HCT116 (cell line): ENCODE data around the gene LIG1. TPM values are rescaled to one million over a fixed set of nuclear protein-coding genes. Genes with fewer than 3 reads are reported as not detected.
"Not testable (repeated sequence)": the region's sequence is repeated elsewhere in the genome, so short reads cannot be mapped to it uniquely, and the experiment has no call there.

Experiments used
- ATAC-seq: fragments of 200-7000 bp; cut with Tn5 transposase; 2 replicates; pipeline ENCODE4 v1.9.1; 2020; ENCODE audit warnings: mild to moderate bottlenecking, moderate library complexity
- BruUV-seq: library from RNA; stranded (reverse); fragments of 400-500 nt; replicated peaks from 2 replicates; lab custom pipeline; 2021; lab: Mats Ljungman, UMichigan
- CTCF ChIA-PET: fragments of 300-600 bp; sonication (Branson Sonifier 250); formaldehyde crosslinking; loops from one replicate; lab custom pipeline; 2021; ENCODE audit warnings: antibody characterized with exemption; lab: Charles Lee
- POLR2A ChIA-PET: fragments of 300-600, 350-600 bp; sonication (Branson Sonifier 250); formaldehyde crosslinking; loops from one replicate; lab custom pipeline; 2021; ENCODE audit warnings: antibody characterized with exemption; lab: Charles Lee
- RAD21 ChIA-PET, 2 experiments: fragments of 300-600 bp; sonication (Branson Sonifier 250); formaldehyde crosslinking; loops; one replicate each; lab custom pipeline; 2023; ENCODE audit warnings: low total read pairs in 2 of 2; ENCODE audit not compliant: uncharacterized antibody in 2 of 2, unreplicated experiment in 2 of 2, low non-redundant PET in 1 of 2; lab: Charles Lee
- DNase-seq: peaks from one replicate; pipeline ENCODE4 v3.0.0-alpha.2; 2010; ENCODE audit warnings: low read depth, low spot score
- H2AFZ ChIP-seq: fragments of 200-600 bp; shearing (Covaris generic), sonication (generic); 2 replicates; pipeline ENCODE4 v1.6.1; 2017; ENCODE audit warnings: low read depth, mixed run types, mixed read lengths, antibody characterized with exemption, low read length; ENCODE audit not compliant: poor library complexity, severe bottlenecking
- H3K27ac ChIP-seq: 2 replicates; pipeline ENCODE4 v1.5.1; 2012; ENCODE audit warnings: low read depth, low read length
- H3K27me3 ChIP-seq: fragments of 200-600 bp; sonication (generic); 2 replicates; pipeline ENCODE4 v1.6.1; 2016; ENCODE audit warnings: mixed run types, low read length, mixed read lengths; ENCODE audit not compliant: insufficient read depth
- H3K36me3 ChIP-seq, 2 experiments: fragments of 200-500 bp in 1 of 2; fragments of 200-600 bp in 1 of 2; sonication (Bioruptor generic) in 1 of 2; sonication (generic) in 1 of 2; 2 replicates each; pipeline versions ENCODE4 v1.5.1 to v1.6.1; 2014 to 2016; ENCODE audit warnings: low read length in 2 of 2, inconsistent platforms in 1 of 2, mixed read lengths in 1 of 2, mixed run types in 1 of 2; ENCODE audit not compliant: insufficient read depth in 2 of 2, control insufficient read depth in 1 of 2
- H3K4me1 ChIP-seq, 2 experiments: fragments of 200-600 bp in 1 of 2; sonication (generic) in 1 of 2; 2 replicates each; pipeline versions ENCODE4 v1.5.1 to v1.6.1; 2012 to 2017; ENCODE audit warnings: low read length in 2 of 2, inconsistent platforms in 1 of 2, mild to moderate bottlenecking in 1 of 2, mixed read lengths in 1 of 2, mixed run types in 1 of 2, moderate library complexity in 1 of 2; ENCODE audit not compliant: insufficient read depth in 2 of 2, control insufficient read depth in 1 of 2
- H3K4me2 ChIP-seq: fragments of 200-600 bp; sonication (generic); 2 replicates; pipeline ENCODE4 v1.6.1; 2017; ENCODE audit warnings: mixed run types, low read length, mixed read lengths
- H3K4me3 ChIP-seq, 2 experiments: fragments of 200-600 bp in 1 of 2; sonication (generic) in 1 of 2; replicated peaks in 1 of 2; 2 replicates each; pipeline ENCODE4 v1.5.1; 2011 to 2016; ENCODE audit warnings: low read length in 2 of 2, control low read depth in 1 of 2, low read depth in 1 of 2, mild to moderate bottlenecking in 1 of 2, mixed read lengths in 1 of 2, mixed run types in 1 of 2
- H3K79me2 ChIP-seq: fragments of 200-600 bp; sonication (generic); 2 replicates; pipeline ENCODE4 v1.6.1; 2017; ENCODE audit warnings: mild to moderate bottlenecking, mixed run types, low read length, moderate library complexity, mixed read lengths; ENCODE audit not compliant: insufficient read depth
- H3K9ac ChIP-seq: fragments of 200-600 bp; sonication (generic); 2 replicates; pipeline ENCODE4 v1.6.1; 2016; ENCODE audit warnings: low read length, mixed read lengths
- H3K9me2 ChIP-seq: fragments of 200-600 bp; sonication (generic), shearing (Covaris generic); 2 replicates; pipeline ENCODE4 v1.6.1; 2017; ENCODE audit warnings: mixed run types, mild to moderate bottlenecking, moderate library complexity; ENCODE audit not compliant: insufficient read depth
- H3K9me3 ChIP-seq, 2 experiments: fragments of 200-500 bp in 1 of 2; fragments of 200-600 bp in 1 of 2; sonication (Bioruptor generic) in 1 of 2; sonication (generic) in 1 of 2; 2 replicates each; pipeline ENCODE4 v1.6.1; 2014 to 2017; ENCODE audit warnings: low read length in 2 of 2, mixed read lengths in 2 of 2, inconsistent platforms in 1 of 2, low read depth in 1 of 2, mild to moderate bottlenecking in 1 of 2, mixed run types in 1 of 2, moderate library complexity in 1 of 2; ENCODE audit not compliant: control insufficient read depth in 1 of 2, insufficient read depth in 1 of 2
- H4K20me1 ChIP-seq: fragments of 200-600 bp; sonication (generic), shearing (Covaris generic); 2 replicates; pipeline ENCODE4 v1.6.1; 2017; ENCODE audit warnings: mixed run types, mild to moderate bottlenecking, moderate library complexity; ENCODE audit not compliant: insufficient read depth
- CEBPB ChIP-seq: IDR thresholded peaks from 2 replicates; pipeline ENCODE4 v1.6.1; 2012; ENCODE audit warnings: low read depth
- ELF1 ChIP-seq: IDR thresholded peaks from 2 replicates; pipeline ENCODE4 v1.6.1; 2012; ENCODE audit warnings: low read depth, borderline replicate concordance
- FOSL1 ChIP-seq: IDR thresholded peaks from 2 replicates; pipeline ENCODE4 v1.6.1; 2012; ENCODE audit warnings: low read depth
- POLR2A ChIP-seq: IDR thresholded peaks from 2 replicates; pipeline ENCODE4 v1.7.0; 2011; ENCODE audit warnings: borderline replicate concordance; ENCODE audit not compliant: insufficient read depth, insufficient read length; ENCODE audit errors: extremely low read depth
- ZBTB33 ChIP-seq: IDR thresholded peaks from 2 replicates; pipeline ENCODE4 v1.6.1; 2011; ENCODE audit warnings: mild to moderate bottlenecking, low read length, moderate library complexity; ENCODE audit not compliant: insufficient replicate concordance; ENCODE audit errors: extremely low read depth
- ZFX ChIP-seq: fragments of 450-650 bp; IDR thresholded peaks from 2 replicates; pipeline ENCODE4 v1.6.1; 2017
- intact Hi-C: fragments of 100-400 bp; cut with micrococcal nuclease; formaldehyde crosslinking; loops from 2 replicates; pipeline ENCODE4 v1.10.0; 2022
- total RNA-seq: library from RNA; stranded (reverse); gene quantifications from one replicate; pipeline ENCODE4 v1.2.1, GENCODE V29; 2021; ENCODE audit not compliant: unreplicated experiment
- TF ChIP-seq, protein P1 (sequence below): IDR thresholded peaks from 2 replicates; pipeline ENCODE4 v1.6.1; 2012; ENCODE audit warnings: low read depth
- TF ChIP-seq, protein P2 (sequence below): IDR thresholded peaks from 2 replicates; pipeline ENCODE4 v1.6.1; 2012

LIG1 gene
- total RNA-seq, 1 experiment from 2014 or later, result 122 TPM

- H3K4me1 ChIP-seq, result no peaks in the 10 kb centered on the region
- DNase-seq (no peak), ATAC-seq (no peak)
- no peaks in the 10 kb centered on the region for H3K79me2 ChIP-seq
- H3K9ac ChIP-seq, result no peak overlapping the region
- no peaks in the 10 kb centered on the region for H3K9me2 ChIP-seq
- H3K27me3 ChIP-seq, result no peaks in the 10 kb centered on the region
- BruUV-seq, result no TSS peak
- ChIA-PET POLR2A (no interaction called here), RAD21 (no interaction called here), CTCF (no interaction called here)
- no peaks in the 10 kb centered on the region for H4K20me1 ChIP-seq
- H3K4me3 ChIP-seq, result no peak overlapping the region
- no peak overlapping the region for H3K27ac ChIP-seq
- intact Hi-C loops, result no loop called here
- TF ChIP-seq FOSL1 (no peak), POLR2A (no peak), ZFX (no peak), CEBPB (no peak), ZBTB33 (no peak), ELF1 (no peak)
- TF ChIP-seq, protein P1, sequence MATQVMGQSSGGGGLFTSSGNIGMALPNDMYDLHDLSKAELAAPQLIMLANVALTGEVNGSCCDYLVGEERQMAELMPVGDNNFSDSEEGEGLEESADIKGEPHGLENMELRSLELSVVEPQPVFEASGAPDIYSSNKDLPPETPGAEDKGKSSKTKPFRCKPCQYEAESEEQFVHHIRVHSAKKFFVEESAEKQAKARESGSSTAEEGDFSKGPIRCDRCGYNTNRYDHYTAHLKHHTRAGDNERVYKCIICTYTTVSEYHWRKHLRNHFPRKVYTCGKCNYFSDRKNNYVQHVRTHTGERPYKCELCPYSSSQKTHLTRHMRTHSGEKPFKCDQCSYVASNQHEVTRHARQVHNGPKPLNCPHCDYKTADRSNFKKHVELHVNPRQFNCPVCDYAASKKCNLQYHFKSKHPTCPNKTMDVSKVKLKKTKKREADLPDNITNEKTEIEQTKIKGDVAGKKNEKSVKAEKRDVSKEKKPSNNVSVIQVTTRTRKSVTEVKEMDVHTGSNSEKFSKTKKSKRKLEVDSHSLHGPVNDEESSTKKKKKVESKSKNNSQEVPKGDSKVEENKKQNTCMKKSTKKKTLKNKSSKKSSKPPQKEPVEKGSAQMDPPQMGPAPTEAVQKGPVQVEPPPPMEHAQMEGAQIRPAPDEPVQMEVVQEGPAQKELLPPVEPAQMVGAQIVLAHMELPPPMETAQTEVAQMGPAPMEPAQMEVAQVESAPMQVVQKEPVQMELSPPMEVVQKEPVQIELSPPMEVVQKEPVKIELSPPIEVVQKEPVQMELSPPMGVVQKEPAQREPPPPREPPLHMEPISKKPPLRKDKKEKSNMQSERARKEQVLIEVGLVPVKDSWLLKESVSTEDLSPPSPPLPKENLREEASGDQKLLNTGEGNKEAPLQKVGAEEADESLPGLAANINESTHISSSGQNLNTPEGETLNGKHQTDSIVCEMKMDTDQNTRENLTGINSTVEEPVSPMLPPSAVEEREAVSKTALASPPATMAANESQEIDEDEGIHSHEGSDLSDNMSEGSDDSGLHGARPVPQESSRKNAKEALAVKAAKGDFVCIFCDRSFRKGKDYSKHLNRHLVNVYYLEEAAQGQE, result no peak
- TF ChIP-seq, protein P2, sequence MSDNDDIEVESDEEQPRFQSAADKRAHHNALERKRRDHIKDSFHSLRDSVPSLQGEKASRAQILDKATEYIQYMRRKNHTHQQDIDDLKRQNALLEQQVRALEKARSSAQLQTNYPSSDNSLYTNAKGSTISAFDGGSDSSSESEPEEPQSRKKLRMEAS, result no peak
- no peaks in the 10 kb centered on the region for H3K36me3 ChIP-seq
- H3K4me2 ChIP-seq, result no peak overlapping the region
- H2AFZ ChIP-seq, result no peak overlapping the region
- H3K9me3 ChIP-seq, result no peaks in the 10 kb centered on the region
Measured at GRCh38 chr19:48081106-48081505, 89.0 kb downstream of the LIG1 start.

DNA sequence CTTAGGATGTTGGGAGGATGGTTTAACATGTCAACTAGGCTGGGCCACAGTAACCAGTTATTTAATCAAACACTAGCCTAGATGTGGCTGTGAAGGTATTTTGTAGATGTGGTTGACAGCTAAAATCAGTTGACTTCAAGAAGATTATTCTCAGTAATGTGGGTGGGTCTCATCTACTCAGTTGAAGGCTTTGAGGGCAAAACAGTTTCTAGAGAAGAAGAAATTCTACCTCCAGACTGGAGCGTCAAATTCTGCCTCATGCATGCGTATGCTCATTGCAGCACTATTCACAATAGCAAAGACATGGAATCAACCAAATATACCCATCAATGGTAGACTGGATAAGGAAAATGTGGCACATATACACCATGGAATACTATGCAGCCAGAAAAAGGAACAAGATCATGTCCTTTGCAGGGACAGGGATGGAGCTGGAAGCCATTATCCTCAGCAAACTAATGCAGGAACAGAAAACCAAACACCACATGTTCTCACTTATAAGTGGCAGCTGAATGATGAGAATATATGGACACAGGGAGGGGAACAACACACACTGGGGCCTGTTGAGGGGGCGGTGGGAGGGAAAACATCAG lies 99.9 kb downstream of the LIG1 start:
- H3K27me3 ChIP-seq, H3K9me3 ChIP-seq, H3K27ac ChIP-seq, BruUV-seq, H3K4me2 ChIP-seq, POLR2A ChIA-PET, H3K4me1 ChIP-seq, ATAC-seq, H3K79me2 ChIP-seq, DNase-seq, intact Hi-C loops, H3K9ac ChIP-seq, H3K4me3 ChIP-seq, H2AFZ ChIP-seq, RAD21 ChIA-PET, H3K36me3 ChIP-seq, H3K9me2 ChIP-seq, H4K20me1 ChIP-seq: not testable (repeated sequence)
- CTCF ChIA-PET, result interaction anchor here (1.0 kb wide), 2 partner anchors 16 to 43 kb away, joined by 3 read pairs; no protein-coding TSS in a partner anchor
